Sciatic nerve (tissue), 2 donors: Measurements from ENCODE around the gene PLEKHO2. TPM values are rescaled to one million over a fixed set of nuclear protein-coding genes. Genes with fewer than 3 reads are reported as not detected.

Source experiments
- ATAC-seq: fragments of 200-7000 bp; cut with Tn5 transposase; one replicate; pipeline ENCODE4 v1.9.1; 2020; ENCODE audit warnings: mild to moderate bottlenecking, moderate library complexity
- DNase-seq: peaks from one replicate; pipeline ENCODE4 v3.0.0-alpha.2; 2020; ENCODE audit warnings: low spot score
- intact Hi-C: fragments of 100-400 bp; cut with DNase I; formaldehyde crosslinking; loops from one replicate; pipeline ENCODE4 v1.14.2; 2022
- total RNA-seq: library from RNA; stranded (reverse); fragmentation: NEBNext Ultra II Directional; extraction: Animal tissue kit (Norgen Biotek cat#: 25700); gene quantifications from one replicate; pipeline ENCODE4 v1.2.1, GENCODE V29; 2021
- donor health status: DM: no; HTN: no; CAD: no.
- donor health status: DM: no; HTN: no; CAD: no.

PLEKHO2 gene
- total RNA-seq, 1 donor from 2014 or later: 62.9 TPM

DNA sequence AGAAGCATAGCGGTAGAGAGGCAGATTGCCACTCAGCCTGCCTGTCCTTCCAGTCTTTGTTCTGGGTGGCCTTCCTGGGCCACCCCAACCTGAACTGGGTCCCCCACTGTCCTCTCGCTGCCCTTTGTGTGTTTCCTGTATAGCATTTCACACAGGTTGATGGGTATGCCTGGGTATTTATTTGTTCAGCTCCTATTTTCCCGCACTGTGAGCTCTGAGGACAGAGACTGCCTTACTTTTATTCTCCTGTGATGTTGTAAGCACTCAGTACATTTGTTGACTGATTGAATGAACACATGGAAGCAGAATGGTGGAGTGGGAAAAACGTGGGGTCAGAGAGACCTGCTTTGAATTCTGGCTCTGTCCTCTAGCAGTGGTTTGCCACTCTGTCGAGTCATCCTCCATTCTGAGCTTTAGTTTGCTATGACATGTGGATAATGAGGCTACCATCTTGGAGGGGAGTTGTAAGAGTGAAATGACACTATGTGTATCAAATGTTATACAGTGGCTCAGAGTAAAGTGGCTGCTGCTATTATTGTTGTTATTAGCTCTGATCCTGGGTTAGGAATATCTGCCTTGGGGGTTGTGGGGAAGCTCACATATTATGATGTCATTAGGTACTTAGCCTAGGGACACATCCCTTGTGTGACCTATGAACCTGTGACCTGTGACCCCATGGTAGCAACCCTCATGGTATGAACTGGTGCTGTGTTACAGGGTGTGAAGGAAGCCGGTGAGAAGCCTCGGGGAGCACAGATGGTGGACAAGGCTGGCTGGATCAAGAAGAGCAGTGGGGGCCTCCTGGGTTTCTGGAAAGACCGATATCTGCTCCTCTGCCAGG lies 6.4 kb downstream of the PLEKHO2 start:
- DNase-seq (no peak), ATAC-seq (no peak)
- intact Hi-C loops: no loop called here

DNA sequence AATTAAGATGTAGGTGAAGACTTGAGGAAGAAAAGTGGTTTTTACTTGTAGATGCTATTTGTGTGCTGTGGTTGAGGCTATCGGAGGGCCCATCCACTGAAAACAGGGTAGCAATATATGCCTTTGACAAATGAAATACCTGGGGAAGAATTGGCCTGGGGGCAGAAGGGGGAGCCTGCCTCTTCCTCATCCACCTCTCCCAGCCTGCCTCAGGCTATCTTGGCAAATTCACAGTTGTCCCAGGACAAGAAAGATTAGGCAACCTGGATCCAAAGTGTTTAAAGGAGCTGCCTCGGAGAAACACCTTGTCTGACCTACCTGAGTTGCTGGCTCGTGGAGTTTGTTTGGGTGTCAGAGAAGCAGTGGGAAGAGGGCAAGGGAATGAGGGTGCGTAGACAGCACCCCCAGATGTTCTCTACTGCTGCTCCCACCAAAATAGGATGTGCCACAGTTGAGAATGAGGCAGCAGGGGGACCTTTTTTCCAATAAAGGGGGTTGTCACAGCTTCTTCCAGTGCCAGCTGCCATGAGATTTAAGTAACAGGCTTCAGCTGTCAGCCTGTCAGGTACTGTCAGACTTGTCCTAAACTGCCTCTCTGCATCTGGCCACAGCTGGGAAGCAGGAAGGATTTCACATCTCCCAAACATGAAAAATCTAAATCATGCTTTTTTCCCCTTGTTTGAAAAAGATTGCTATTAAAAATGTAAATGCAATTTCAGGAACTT lies 9.2 kb downstream of the PLEKHO2 start:
- ATAC-seq (no peak), DNase-seq (no peak)
- intact Hi-C loops: no loop called here

DNA sequence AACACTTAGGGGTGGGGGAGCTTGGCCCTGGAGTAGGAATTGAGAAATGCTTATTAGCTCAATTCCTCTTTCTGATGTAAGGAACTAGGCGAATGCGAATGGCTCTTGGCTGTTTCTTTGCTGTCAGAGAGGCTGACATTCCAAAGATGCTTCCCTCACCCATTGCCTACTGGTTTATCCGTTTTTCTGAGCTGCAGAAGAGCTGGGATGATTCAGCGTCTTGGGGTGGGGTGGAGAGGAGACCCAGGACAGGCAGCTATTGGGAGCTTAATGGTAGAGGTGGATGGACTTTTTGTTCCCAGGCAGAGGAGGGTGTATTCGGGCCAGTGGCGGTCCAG lies 9.8 kb downstream of the PLEKHO2 start:
- intact Hi-C loops: no loop called here
- DNase-seq (no peak), ATAC-seq (peak; percentile 57)

DNA sequence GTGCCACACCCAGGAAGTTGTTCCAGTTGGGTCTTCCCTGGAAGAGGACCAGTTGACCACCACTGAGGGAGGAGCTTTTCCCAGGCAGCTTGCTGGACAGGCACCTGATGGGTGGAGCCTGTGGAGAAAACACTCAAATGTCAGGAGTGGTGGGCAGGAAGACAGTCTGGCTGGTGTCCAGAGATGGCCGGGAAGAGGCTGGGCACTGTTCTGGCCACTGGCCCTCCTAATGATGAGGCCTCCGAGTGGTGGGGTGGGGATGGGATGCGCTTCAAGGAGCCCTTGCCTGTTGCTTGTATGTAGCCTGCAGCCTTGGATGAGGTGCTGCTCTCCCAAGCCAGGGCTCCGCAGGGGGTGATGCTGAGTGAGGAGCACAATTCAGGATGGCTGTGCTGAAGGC lies 12.3 kb downstream of the PLEKHO2 start:
- no peak for ATAC-seq
- no peak for DNase-seq
- intact Hi-C loops: no loop called here

DNA sequence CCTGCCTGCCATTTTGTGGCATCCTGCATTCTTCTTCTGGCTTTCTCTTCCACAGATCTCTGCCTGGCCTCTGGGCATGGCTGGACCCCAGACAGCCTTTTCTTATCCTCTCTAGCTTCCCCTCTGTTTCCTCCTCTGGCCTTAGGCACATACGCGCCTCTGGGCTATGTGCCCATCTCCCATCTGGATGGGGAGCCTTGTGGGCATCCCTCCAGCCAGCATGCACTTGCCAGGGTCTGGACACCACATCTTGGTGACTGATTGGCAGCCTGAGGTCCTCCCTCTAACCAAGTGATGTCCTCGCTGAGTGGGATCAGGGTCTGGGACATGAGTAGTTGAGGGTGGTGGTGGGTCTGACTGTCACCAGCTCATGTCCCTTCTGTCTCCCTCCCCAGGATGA lies 12.8 kb downstream of the PLEKHO2 start:
- DNase-seq: no peak
- no peak for ATAC-seq
- intact Hi-C loops: no loop called here

DNA sequence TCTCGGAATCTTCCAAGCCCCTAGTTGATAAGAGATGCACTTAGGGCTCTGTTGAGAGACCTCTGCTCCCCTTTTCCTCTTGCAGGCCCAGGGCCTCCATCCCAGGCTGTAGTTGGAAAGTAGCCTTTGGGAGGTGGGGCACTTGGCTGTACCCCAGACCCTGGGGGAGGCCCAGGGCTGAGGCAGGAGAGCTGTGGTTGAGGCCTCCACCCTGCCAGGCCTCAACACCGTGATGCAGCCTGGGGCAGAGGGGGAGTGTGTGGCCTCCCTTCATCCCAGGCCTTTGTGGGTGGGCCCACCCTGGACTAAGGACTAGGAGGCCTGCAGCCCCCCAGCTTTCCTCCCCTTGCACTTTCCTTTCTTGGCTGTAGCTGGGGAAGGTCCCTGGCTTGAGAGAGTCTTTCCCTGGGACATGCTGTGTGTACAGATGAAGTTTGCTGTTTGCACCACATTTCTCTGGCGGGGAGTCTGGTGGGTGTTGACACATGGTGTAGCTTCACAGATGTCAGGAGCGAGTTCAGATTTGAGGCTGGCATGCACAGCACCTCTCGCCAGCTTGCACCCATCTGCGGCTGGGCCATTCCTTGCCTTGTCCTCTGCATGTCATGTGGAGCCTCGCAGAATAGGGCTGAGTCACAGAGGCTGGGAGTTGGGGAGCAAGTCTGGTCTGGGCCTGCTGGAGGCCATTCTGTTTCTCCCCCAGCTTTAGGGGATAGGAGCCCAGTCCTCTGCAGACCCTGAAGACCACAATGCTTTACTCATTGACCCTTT lies 13.7 kb downstream of the PLEKHO2 start:
- ATAC-seq (no peak), DNase-seq (no peak)
- intact Hi-C loops: no loop called here

- peak; percentile 84 for ATAC-seq
- peak; percentile 83 for DNase-seq
- intact Hi-C loops: no loop called here
These were observed 14.9 kb downstream of the PLEKHO2 start for GRCh38 chr15:64856429-64857145.

GRCh38 chr15:64857421-64857820 lies 15.7 kb downstream of the PLEKHO2 start:
- ATAC-seq (peak; percentile 65), DNase-seq (no peak)
- intact Hi-C loops: no loop called here

DNA sequence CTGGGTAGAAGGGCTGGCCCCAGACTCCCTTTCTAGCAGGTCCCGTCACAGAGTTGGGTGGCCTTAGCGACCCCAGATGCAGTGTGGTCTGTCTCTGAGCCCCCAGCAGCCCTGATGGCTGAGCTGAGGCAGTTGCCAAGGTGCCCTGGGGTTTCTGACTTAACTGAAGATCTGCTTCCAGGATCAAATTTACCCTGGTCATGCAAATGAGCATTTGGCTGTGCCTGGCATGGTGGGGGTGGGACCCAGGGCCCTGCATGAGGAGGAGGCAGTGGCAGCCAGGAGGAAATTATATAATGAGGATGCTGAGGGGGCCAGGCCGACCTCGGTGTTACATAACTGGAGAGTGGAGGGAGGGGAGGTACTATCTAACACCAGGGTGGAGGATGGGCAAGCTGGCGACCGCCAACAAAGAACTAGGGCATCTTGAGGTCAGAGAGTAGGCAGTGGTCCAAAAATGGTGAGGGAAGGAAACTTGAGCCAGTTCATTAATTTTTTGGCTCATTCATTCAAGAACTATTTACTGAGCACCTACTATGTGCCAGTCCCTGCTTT lies 16.4 kb downstream of the PLEKHO2 start:
- DNase-seq (no peak), ATAC-seq (no peak)
- intact Hi-C loops: no loop called here

GRCh38 chr15:64859226-64859625 lies 17.5 kb downstream of the PLEKHO2 start:
- intact Hi-C loops: no loop called here
- DNase-seq: no peak
- no peak for ATAC-seq

- ATAC-seq: no peak
- intact Hi-C loops: no loop called here
- DNase-seq: no peak
These were observed 19.6 kb downstream of the PLEKHO2 start for GRCh38 chr15:64861331-64861730.

DNA sequence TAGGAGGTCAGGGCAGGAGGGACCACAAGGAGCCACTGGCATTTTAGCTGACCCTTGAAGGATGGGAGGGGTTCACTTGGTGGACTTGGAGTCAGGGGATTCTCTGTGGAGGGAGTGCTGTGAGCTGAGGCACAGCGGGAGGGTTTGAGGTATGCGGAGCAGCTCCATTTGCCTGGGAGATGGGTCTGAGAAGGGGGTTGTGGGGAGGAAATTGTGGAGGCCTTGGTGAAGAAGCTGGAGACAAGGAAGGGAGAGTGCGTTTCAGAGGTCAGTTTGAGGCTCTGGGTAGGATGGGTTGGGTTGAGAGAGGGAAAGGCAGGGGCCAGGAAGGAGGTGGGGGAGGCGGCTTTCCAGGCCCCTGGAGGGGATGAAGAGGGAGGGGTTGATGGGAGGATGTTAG lies 20.2 kb downstream of the PLEKHO2 start:
- ATAC-seq (no peak), DNase-seq (no peak)
- intact Hi-C loops: no loop called here

- DNase-seq: no peak
- ATAC-seq: no peak
- intact Hi-C loops: no loop called here
These were observed 20.7 kb downstream of the PLEKHO2 start for GRCh38 chr15:64862408-64862807.

- intact Hi-C loops: no loop called here
- DNase-seq: no peak
- no peak for ATAC-seq
These were observed 22.4 kb downstream of the PLEKHO2 start for GRCh38 chr15:64864068-64864467.

- intact Hi-C loops: no loop called here
- DNase-seq: no peak
- ATAC-seq: peak; percentile 34
These were observed 23.6 kb downstream of the PLEKHO2 start for GRCh38 chr15:64865126-64865997.

GRCh38 chr15:64865998-64866520 lies 24.3 kb downstream of the PLEKHO2 start:
- DNase-seq: no peak
- ATAC-seq: peak; percentile 44
- intact Hi-C loops: no loop called here

GRCh38 chr15:64869501-64869900 lies 27.8 kb downstream of the PLEKHO2 start:
- no peak for ATAC-seq
- intact Hi-C loops: no loop called here
- DNase-seq: no peak

GRCh38 chr15:64870353-64870752 lies 28.6 kb downstream of the PLEKHO2 start:
- DNase-seq: no peak
- intact Hi-C loops: no loop called here
- ATAC-seq: no peak
